A549 treated with AZD9567 at 1 μM for 4 hours (cell line): ENCODE results near the gene IFNA7. TPM values are rescaled to one million over a fixed set of nuclear protein-coding genes. Genes with fewer than 3 reads are reported as not detected.

ENCODE experiments used
- total RNA-seq: library from RNA; stranded (reverse); fragments of 200-300 nt; extraction: Qiagen RNA extraction; gene quantifications from 5 replicates; pipeline ENCODE4 v1.2.3, GENCODE V29; 2022; ENCODE audit not compliant: insufficient read depth

The IFNA7 gene
- not detected in 5 replicates for total RNA-seq

GRCh38 chr9:21202105-21202504 is at the start of gene IFNA7:
IFNA7 (minus strand) TSS chr9:21202205; CDS start chr9:21202165, 40 bp downstream.

GRCh38 chr9:21239911-21240310 is 37.9 kb upstream of the IFNA7 start, which contains the start of gene IFNA14:
IFNA14 (minus strand) TSS chr9:21240005; CDS start chr9:21239935, 70 bp downstream.

GRCh38 chr9:21228122-21228521 is 26.1 kb upstream of the IFNA7 start, which contains the start of gene IFNA17:
IFNA17 (minus strand) TSS chr9:21228222; CDS start chr9:21228173, 49 bp downstream.

GRCh38 chr9:21217211-21217610 is 15.2 kb upstream of the IFNA7 start, which contains the start of gene IFNA16:
IFNA16 (minus strand) TSS chr9:21217311; CDS start chr9:21217305, 6 bp downstream.

GRCh38 chr9:21207043-21207442 is 5.0 kb upstream of the IFNA7 start, which contains the start of gene IFNA10:
IFNA10 (minus strand) TSS chr9:21207143; CDS start chr9:21207097, 46 bp downstream.

GRCh38 chr9:21187487-21187886 is 14.5 kb downstream of the IFNA7 start, which contains the start of gene IFNA4:
IFNA4 (minus strand) TSS chr9:21187587; CDS start chr9:21187531, 56 bp downstream.

GRCh38 chr9:21166560-21166959 is 35.4 kb downstream of the IFNA7 start, which contains the start of gene IFNA21:
IFNA21 (minus strand) TSS chr9:21166660; CDS start chr9:21166612, 48 bp downstream.

Other genes starting within 250 kb of the IFNA7 start
- gene HACD4, start 170.6 kb downstream of the IFNA7 start, total RNA-seq, result 0.60 to 0.99 TPM (median 0.96 TPM) in 5 replicates
- gene IFNB1, start 124.3 kb downstream of the IFNA7 start, total RNA-seq, result not detected in 5 replicates
- not detected in 5 replicates for gene IFNW1, start 60.4 kb downstream of the IFNA7 start, total RNA-seq
- gene IFNA21, start 35.5 kb downstream of the IFNA7 start, total RNA-seq, result not detected in 5 replicates
- gene IFNA4, start 14.6 kb downstream of the IFNA7 start, total RNA-seq, result not detected in 5 replicates
- gene IFNA10, start 4.9 kb upstream of the IFNA7 start, total RNA-seq, result not detected in 5 replicates
- not detected in 5 replicates for gene IFNA16, start 15.1 kb upstream of the IFNA7 start, total RNA-seq
- gene IFNA17, start 26.0 kb upstream of the IFNA7 start, total RNA-seq, result not detected in 5 replicates
- gene IFNA14, start 37.8 kb upstream of the IFNA7 start, total RNA-seq, result not detected in 5 replicates
- gene IFNA5, start 103.1 kb upstream of the IFNA7 start, total RNA-seq, result not detected in 5 replicates
- gene KLHL9, start 133.2 kb upstream of the IFNA7 start, total RNA-seq, result 13.9 to 17.9 TPM (median 17.6 TPM) in 5 replicates
- not detected in 5 replicates for gene IFNA6, start 148.7 kb upstream of the IFNA7 start, total RNA-seq
- gene IFNA13, start 165.9 kb upstream of the IFNA7 start, total RNA-seq, result not detected in 5 replicates
- gene IFNA2, start 183.2 kb upstream of the IFNA7 start, total RNA-seq, result not detected in 5 replicates
- not detected in 5 replicates for gene IFNA8, start 206.9 kb upstream of the IFNA7 start, total RNA-seq
- gene IFNA1, start 238.2 kb upstream of the IFNA7 start, total RNA-seq, result not detected in 5 replicates